ENCODE data around the gene BBLN.

DNA sequence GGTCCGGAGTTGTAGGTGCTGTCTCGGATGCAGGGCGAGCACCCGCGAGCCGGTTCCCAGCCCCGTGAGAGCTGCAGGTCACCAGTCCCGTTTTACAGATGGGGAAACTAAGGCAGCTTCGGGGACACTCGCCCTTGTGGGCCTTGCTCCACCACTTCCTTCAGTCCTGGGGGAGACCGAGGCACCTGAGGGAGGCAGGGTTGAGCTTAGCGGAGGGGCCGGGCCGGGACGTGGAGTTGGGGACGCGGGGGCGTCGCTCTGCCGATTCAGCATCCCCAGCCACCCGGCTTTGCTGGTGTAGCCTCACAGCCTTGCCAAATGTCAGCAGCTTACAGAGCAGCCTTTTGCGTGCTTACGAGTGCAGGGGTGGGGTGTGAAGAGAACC lies 530 bp downstream of the BBLN start:
- TF ChIP-seq, protein P1, sequence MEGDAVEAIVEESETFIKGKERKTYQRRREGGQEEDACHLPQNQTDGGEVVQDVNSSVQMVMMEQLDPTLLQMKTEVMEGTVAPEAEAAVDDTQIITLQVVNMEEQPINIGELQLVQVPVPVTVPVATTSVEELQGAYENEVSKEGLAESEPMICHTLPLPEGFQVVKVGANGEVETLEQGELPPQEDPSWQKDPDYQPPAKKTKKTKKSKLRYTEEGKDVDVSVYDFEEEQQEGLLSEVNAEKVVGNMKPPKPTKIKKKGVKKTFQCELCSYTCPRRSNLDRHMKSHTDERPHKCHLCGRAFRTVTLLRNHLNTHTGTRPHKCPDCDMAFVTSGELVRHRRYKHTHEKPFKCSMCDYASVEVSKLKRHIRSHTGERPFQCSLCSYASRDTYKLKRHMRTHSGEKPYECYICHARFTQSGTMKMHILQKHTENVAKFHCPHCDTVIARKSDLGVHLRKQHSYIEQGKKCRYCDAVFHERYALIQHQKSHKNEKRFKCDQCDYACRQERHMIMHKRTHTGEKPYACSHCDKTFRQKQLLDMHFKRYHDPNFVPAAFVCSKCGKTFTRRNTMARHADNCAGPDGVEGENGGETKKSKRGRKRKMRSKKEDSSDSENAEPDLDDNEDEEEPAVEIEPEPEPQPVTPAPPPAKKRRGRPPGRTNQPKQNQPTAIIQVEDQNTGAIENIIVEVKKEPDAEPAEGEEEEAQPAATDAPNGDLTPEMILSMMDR (IDR thresholded peaks at IDR 0.05) = no peak
- no peak for TF ChIP-seq POLR2A (IDR thresholded peaks at IDR 0.05)
